Mesendoderm (in vitro differentiated cells): ENCODE data around the gene SH3BP2. TPM values are rescaled to one million over a fixed set of nuclear protein-coding genes. Genes with fewer than 3 reads are reported as not detected.

Experiments
- DNase-seq: peaks from one replicate; pipeline ENCODE4 v3.0.0; 2013
- H2AK5ac ChIP-seq: 2 replicates; pipeline ENCODE4 v1.6.1; 2013; ENCODE audit warnings: low read length, inconsistent platforms
- H2BK120ac ChIP-seq: 2 replicates; pipeline ENCODE4 v1.6.1; 2013; ENCODE audit warnings: low read depth, mild to moderate bottlenecking, low read length, moderate library complexity, mixed read lengths
- H2BK15ac ChIP-seq: replicated peaks from 2 replicates; pipeline ENCODE4 v1.6.1; 2013; ENCODE audit warnings: low read depth, mild to moderate bottlenecking, moderate library complexity
- H2BK5ac ChIP-seq: 2 replicates; pipeline ENCODE4 v1.6.1; 2013; ENCODE audit warnings: low read length, inconsistent platforms
- H3K18ac ChIP-seq: 2 replicates; pipeline ENCODE4 v1.6.1; 2013; ENCODE audit warnings: mild to moderate bottlenecking, low read length, mixed read lengths
- H3K23ac ChIP-seq: one replicate; pipeline ENCODE4 v1.6.1; 2013; ENCODE audit warnings: low read length
- H3K27ac ChIP-seq: 2 replicates; pipeline ENCODE4 v1.5.1; 2013; ENCODE audit warnings: low read depth, mild to moderate bottlenecking, inconsistent platforms, low read length, moderate library complexity
- H3K27me3 ChIP-seq: 2 replicates; pipeline ENCODE4 v1.6.1; 2013; ENCODE audit warnings: low read length, control low read depth, mild to moderate bottlenecking, inconsistent platforms; ENCODE audit not compliant: insufficient read depth, poor library complexity
- H3K36me3 ChIP-seq: 2 replicates; pipeline ENCODE4 v1.6.1; 2013; ENCODE audit warnings: low read length, inconsistent platforms; ENCODE audit not compliant: control insufficient read depth, insufficient read depth
- H3K4ac ChIP-seq: one replicate; pipeline ENCODE4 v1.6.1; 2013; ENCODE audit warnings: low read depth, mild to moderate bottlenecking, low read length, moderate library complexity
- H3K4me1 ChIP-seq: 2 replicates; pipeline ENCODE4 v1.6.1; 2013; ENCODE audit warnings: low read depth, low read length, inconsistent platforms; ENCODE audit not compliant: control insufficient read depth
- H3K4me2 ChIP-seq: 2 replicates; pipeline ENCODE4 v1.6.1; 2013; ENCODE audit warnings: low read length
- H3K4me3 ChIP-seq: 2 replicates; pipeline ENCODE4 v1.5.1; 2013; ENCODE audit warnings: mild to moderate bottlenecking, low read length
- H3K56ac ChIP-seq: one replicate; pipeline ENCODE4 v1.6.1; 2013; ENCODE audit warnings: low read length
- H3K79me1 ChIP-seq: 2 replicates; pipeline ENCODE4 v1.6.1; 2013; ENCODE audit warnings: low read length, inconsistent platforms
- H3K79me2 ChIP-seq: 2 replicates; pipeline ENCODE4 v1.6.1; 2013; ENCODE audit warnings: mild to moderate bottlenecking, low read length; ENCODE audit not compliant: control insufficient read depth, insufficient read depth
- H3K9ac ChIP-seq: 2 replicates; pipeline ENCODE4 v1.6.1; 2013; ENCODE audit warnings: low read length, inconsistent platforms
- H4K5ac ChIP-seq: one replicate; pipeline ENCODE4 v1.6.1; 2013; ENCODE audit warnings: low read length
- H4K8ac ChIP-seq: one replicate; pipeline ENCODE4 v1.6.1; 2013; ENCODE audit warnings: low read depth, mild to moderate bottlenecking, control low read depth, low read length, moderate library complexity
- WGBS: extraction: QIAGEN DNeasy Blood & Tissue Kit; methylation state at CpG from one replicate; pipeline ENCODE4 v1.1.7; 2013; ENCODE audit warnings: low lambda C conversion rate, missing lambda C conversion rate; ENCODE audit not compliant: insufficient coverage; ENCODE audit errors: extremely low coverage; 5-methylcytosine and 5-hydroxymethylcytosine counted together
- polyA plus RNA-seq, 2 experiments: library from polyadenylated mRNA; stranded (reverse); fragments of 200-250 nt; gene quantifications; one replicate each; pipeline ENCODE4 v1.2.3, GENCODE V29; 2013

Gene SH3BP2
- polyA plus RNA-seq (2013, experiment 1 of 2): 19.3 TPM
- polyA plus RNA-seq (2013, experiment 2 of 2): 19.0 TPM

- Histone ChIP-seq H3K27me3 (no peaks in the 10 kb centered on the region), H3K4me2 (peak within 1 kb of the TSS; percentile 28), H3K23ac (peak within 1 kb of the TSS; percentile 29), H3K27ac (no peak within 1 kb of the TSS), H3K18ac (no peak within 1 kb of the TSS), H3K9ac (peak within 1 kb of the TSS; percentile 5), H3K4me3 (peak within 1 kb of the TSS; percentile 14), H3K56ac (peak within 1 kb of the TSS; percentile 58), H2AK5ac (no peak within 1 kb of the TSS), H2BK5ac (no peak within 1 kb of the TSS), H3K4me1 (no peaks in the 10 kb centered on the region), H3K4ac (no peak within 1 kb of the TSS), H4K5ac (no peak within 1 kb of the TSS), H3K36me3 (no peaks in the 10 kb centered on the region), H3K79me2 (no peaks in the 10 kb centered on the region), H4K8ac (no peak within 1 kb of the TSS), H2BK120ac (no peak within 1 kb of the TSS), H3K79me1 (no peaks in the 10 kb centered on the region), H2BK15ac (no peak within 1 kb of the TSS)
- DNase-seq: peak; percentile 83
- no CpG with 5 or more reads among the region's 104 CpGs for WGBS
Measured at GRCh38 chr4:2792711-2793585, at the start of gene SH3BP2. Gene SH3BP2, plus strand, starts transcription at chr4:2793085. Its CDS starts 27,533 bp downstream, at chr4:2820618.

GRCh38 chr4:2743518-2744445 lies 49.1 kb upstream of the SH3BP2 start:
- Histone ChIP-seq H2BK15ac (no peak overlapping the region), H2AK5ac (no peak overlapping the region), H3K23ac (no peak overlapping the region), H4K5ac (no peak overlapping the region), H2BK120ac (no peak overlapping the region), H3K9ac (no peak overlapping the region), H3K36me3 (peaks cover 6% of the 10 kb centered on the region), H4K8ac (no peak overlapping the region), H3K56ac (no peak overlapping the region), H3K27ac (no peak overlapping the region), H3K18ac (no peak overlapping the region), H3K79me2 (no peaks in the 10 kb centered on the region), H3K4me1 (no peaks in the 10 kb centered on the region), H3K79me1 (no peaks in the 10 kb centered on the region), H3K4me2 (no peak overlapping the region), H3K4me3 (no peak overlapping the region), H3K4ac (no peak overlapping the region), H2BK5ac (no peak overlapping the region), H3K27me3 (no peaks in the 10 kb centered on the region)
- no CpG with 5 or more reads among the region's 21 CpGs for WGBS
- DNase-seq: no peak

- Histone ChIP-seq H3K9ac (no peak overlapping the region), H3K4me2 (no peak overlapping the region), H4K8ac (no peak overlapping the region), H2BK15ac (no peak overlapping the region), H3K4me3 (no peak overlapping the region), H2BK5ac (no peak overlapping the region), H3K27ac (no peak overlapping the region), H3K79me1 (no peaks in the 10 kb centered on the region), H3K56ac (no peak overlapping the region), H3K18ac (no peak overlapping the region), H3K27me3 (no peaks in the 10 kb centered on the region), H3K4ac (no peak overlapping the region), H3K23ac (no peak overlapping the region), H2BK120ac (no peak overlapping the region), H3K79me2 (no peaks in the 10 kb centered on the region), H4K5ac (no peak overlapping the region), H2AK5ac (no peak overlapping the region), H3K4me1 (no peaks in the 10 kb centered on the region), H3K36me3 (peaks cover 6% of the 10 kb centered on the region)
- WGBS: no CpG with 5 or more reads among the region's 28 CpGs
- DNase-seq: no peak
Measured at GRCh38 chr4:2744576-2745270, 48.2 kb upstream of the SH3BP2 start.

GRCh38 chr4:2745516-2745915 lies 47.4 kb upstream of the SH3BP2 start:
- Histone ChIP-seq H3K27ac (no peak overlapping the region), H3K18ac (no peak overlapping the region), H4K8ac (no peak overlapping the region), H3K79me1 (peaks cover 2% of the 10 kb centered on the region), H3K36me3 (peaks cover 6% of the 10 kb centered on the region), H3K4ac (no peak overlapping the region), H3K27me3 (no peaks in the 10 kb centered on the region), H2AK5ac (no peak overlapping the region), H3K56ac (no peak overlapping the region), H3K9ac (no peak overlapping the region), H2BK120ac (no peak overlapping the region), H3K4me1 (no peaks in the 10 kb centered on the region), H3K79me2 (no peaks in the 10 kb centered on the region), H3K4me3 (no peak overlapping the region), H4K5ac (no peak overlapping the region), H3K23ac (peak overlapping the region; percentile 29), H3K4me2 (no peak overlapping the region), H2BK15ac (no peak overlapping the region), H2BK5ac (no peak overlapping the region)
- no peak for DNase-seq
- WGBS: no CpG with 5 or more reads among the region's 5 CpGs

- DNase-seq: no peak
- H3K4me2 ChIP-seq: no peak overlapping the region
- H3K27me3 ChIP-seq: no peaks in the 10 kb centered on the region
- no peak overlapping the region for H4K5ac ChIP-seq
- H3K36me3 ChIP-seq: peaks cover 6% of the 10 kb centered on the region
- no peak overlapping the region for H3K56ac ChIP-seq
- peaks cover 5% of the 10 kb centered on the region for H3K79me1 ChIP-seq
- H3K79me2 ChIP-seq: no peaks in the 10 kb centered on the region
- H3K9ac ChIP-seq: no peak overlapping the region
- H3K4me3 ChIP-seq: no peak overlapping the region
- H2BK5ac ChIP-seq: no peak overlapping the region
- no peak overlapping the region for H2BK15ac ChIP-seq
- H3K18ac ChIP-seq: no peak overlapping the region
- no peak overlapping the region for H2BK120ac ChIP-seq
- H3K27ac ChIP-seq: no peak overlapping the region
- H3K4ac ChIP-seq: no peak overlapping the region
- no CpG with 5 or more reads among the region's 21 CpGs for WGBS
- H3K4me1 ChIP-seq: no peaks in the 10 kb centered on the region
- no peak overlapping the region for H4K8ac ChIP-seq
- no peak overlapping the region for H2AK5ac ChIP-seq
- H3K23ac ChIP-seq: no peak overlapping the region
Measured at GRCh38 chr4:2745981-2746806, 46.7 kb upstream of the SH3BP2 start.
